HFF-Myc (cell line): ENCODE measurements around the gene PACSIN2.

Source experiments
- DNase-seq: peaks from one replicate; pipeline ENCODE4 v3.0.0-alpha.2; 2011; ENCODE audit warnings: low read depth; ENCODE audit errors: extremely low read depth
- H3K4me3 ChIP-seq: replicated peaks from 2 replicates; pipeline ENCODE4 v1.5.1; 2011; ENCODE audit warnings: low read depth, mild to moderate bottlenecking, control low read depth, low read length
- CTCF ChIP-seq: IDR thresholded peaks from 2 replicates; pipeline ENCODE4 v1.5.1; 2012; ENCODE audit warnings: mild to moderate bottlenecking, low read depth, low read length, control low read depth; ENCODE audit errors: missing control alignments

Gene PACSIN2

GRCh38 chr22:42969348-42969975 lies 45.5 kb downstream of the PACSIN2 start:
- no peak for TF ChIP-seq CTCF
- no peak overlapping the region for H3K4me3 ChIP-seq
- peak; percentile 93 for DNase-seq

GRCh38 chr22:42967933-42968332 lies 47.0 kb downstream of the PACSIN2 start:
- no peak overlapping the region for H3K4me3 ChIP-seq
- no peak for DNase-seq
- peak; percentile 47 for TF ChIP-seq CTCF

DNA sequence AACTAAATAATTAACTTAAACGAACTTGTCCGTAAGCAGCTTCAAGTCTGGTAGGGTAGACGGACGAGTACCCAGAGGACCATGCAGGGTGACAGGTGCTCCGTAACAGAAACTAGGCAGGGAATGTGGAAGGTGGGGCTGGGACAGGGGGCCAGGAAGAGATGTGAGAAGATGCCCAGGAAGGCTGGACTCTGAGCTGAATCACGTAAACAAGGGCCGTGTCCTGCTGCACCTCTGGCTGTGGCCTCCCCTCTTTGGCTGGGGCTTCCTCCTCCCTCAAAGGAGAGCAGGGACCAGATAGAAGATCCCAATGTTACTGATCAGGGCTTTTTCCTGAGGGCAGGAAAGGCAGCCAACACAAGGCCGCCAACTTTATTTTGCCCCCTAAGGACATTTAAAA lies 47.9 kb downstream of the PACSIN2 start:
- no peak overlapping the region for H3K4me3 ChIP-seq
- no peak for TF ChIP-seq CTCF
- no peak for DNase-seq

DNA sequence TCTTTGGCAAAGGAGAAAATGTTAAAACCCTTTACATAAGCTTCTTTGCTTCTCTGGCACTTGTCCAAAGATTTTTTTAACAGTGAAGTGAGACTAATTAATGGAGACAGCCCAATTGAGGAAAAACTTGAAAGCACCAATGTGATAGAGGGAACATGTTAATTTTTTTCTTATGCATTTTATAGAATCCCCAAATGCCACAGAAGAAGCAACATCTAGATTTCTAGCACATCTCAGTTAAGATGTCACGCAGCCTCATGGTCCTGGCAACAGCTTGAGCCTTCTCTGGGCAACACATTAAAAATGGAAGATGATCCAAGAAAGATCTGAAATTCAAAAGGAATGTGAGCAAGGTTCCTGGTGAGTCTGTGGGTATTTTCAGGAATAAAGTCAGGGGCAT lies 48.5 kb downstream of the PACSIN2 start:
- no peak for DNase-seq
- H3K4me3 ChIP-seq: no peak overlapping the region
- TF ChIP-seq CTCF: no peak

GRCh38 chr22:42964994-42965699 lies 49.8 kb downstream of the PACSIN2 start:
- no peak for TF ChIP-seq CTCF
- no peak overlapping the region for H3K4me3 ChIP-seq
- DNase-seq: no peak

DNA sequence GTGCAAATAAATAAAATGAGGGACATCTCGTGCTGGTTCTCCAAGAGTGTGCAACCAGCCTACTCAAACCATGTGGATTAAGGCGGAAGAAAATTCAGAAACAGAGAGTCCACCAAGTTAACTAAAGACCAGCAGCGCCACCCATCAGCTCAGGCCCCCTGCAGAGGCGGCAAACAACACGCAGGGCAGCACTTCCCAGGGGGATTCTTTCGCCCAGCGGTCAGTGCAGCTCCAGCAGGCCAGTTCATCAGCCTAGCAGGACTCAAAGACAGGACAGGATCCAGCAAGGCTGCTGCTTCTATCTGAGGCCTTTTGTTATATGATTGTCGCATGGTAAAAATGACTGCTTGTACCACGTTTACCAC lies 51.7 kb downstream of the PACSIN2 start:
- DNase-seq: no peak
- TF ChIP-seq CTCF: no peak
- H3K4me3 ChIP-seq: no peak overlapping the region
